Gastrocnemius medialis (tissue), 4 donors: ENCODE measurements around the gene ZFHX3. TPM values are rescaled to one million over a fixed set of nuclear protein-coding genes. Genes with fewer than 3 reads are reported as not detected.

Experiments used
- ATAC-seq, 2 donors: fragments of 150-250 bp; one replicate each; pipeline ENCODE4 v1.9.1; 2016
- DNase-seq, 2 donors: peaks; one replicate each; pipeline ENCODE4 v3.0.0-alpha.2; 2019
- H3K27ac ChIP-seq, 4 donors: fragments of 200-600 bp; sonication (generic); 1 replicate in 1 of 4; 2 replicates in 3 of 4; pipeline ENCODE4 v1.5.1; 2016 to 2018; ENCODE audit warnings: mild to moderate bottlenecking in 2 of 4, moderate library complexity in 1 of 4
- H3K27me3 ChIP-seq, 3 donors: fragments of 200-600 bp; sonication (generic) in 2 of 3; 1 replicate in 1 of 3; 2 replicates in 2 of 3; pipeline versions ENCODE4 v1.5.1 to v1.6.0; 2016 to 2019; ENCODE audit warnings: mild to moderate bottlenecking in 1 of 3, moderate library complexity in 1 of 3
- H3K36me3 ChIP-seq, 2 donors: fragments of 200-600 bp; sonication (generic) in 1 of 2; one replicate each; pipeline ENCODE4 v1.5.1; 2017 to 2018
- H3K4me1 ChIP-seq, 2 donors: fragments of 200-600 bp; sonication (generic) in 1 of 2; one replicate each; pipeline ENCODE4 v1.5.1; 2016 to 2017; ENCODE audit warnings: mild to moderate bottlenecking in 2 of 2
- H3K4me3 ChIP-seq, 4 donors: fragments of 200-600 bp; sonication (generic) in 3 of 4; 1 replicate in 1 of 4; 2 replicates in 3 of 4; pipeline ENCODE4 v1.5.1; 2016 to 2019; ENCODE audit warnings: mild to moderate bottlenecking in 2 of 4
- H3K9me3 ChIP-seq, 3 donors: fragments of 200-600 bp; sonication (generic) in 2 of 3; 1 replicate in 1 of 3; 2 replicates in 2 of 3; pipeline ENCODE4 v1.5.1; 2016 to 2019
- CTCF ChIP-seq, 5 experiments: fragments of 450-650 bp in 3 of 5; fragments of 200-600 bp in 2 of 5; sonication (generic) in 2 of 5; IDR thresholded peaks in 4 of 5; conservative IDR thresholded peaks in 1 of 5; 1 replicate in 4 of 5; 2 replicates in 1 of 5; pipeline ENCODE4 v1.5.1; 2016 to 2019; ENCODE audit warnings: antibody characterized with exemption in 5 of 5, mild to moderate bottlenecking in 3 of 5, moderate library complexity in 3 of 5
- POLR2A ChIP-seq, 2 donors: fragments of 450-650 bp; IDR thresholded peaks; one replicate each; pipeline ENCODE4 v1.6.1; 2017; ENCODE audit warnings: antibody characterized with exemption in 2 of 2, mild to moderate bottlenecking in 2 of 2, moderate library complexity in 2 of 2
- in situ Hi-C, 4 donors: fragments of 200-750 bp; cut with MboI; loops; one replicate each; pipeline versions ENCODE4 v1.15.0 to v1.8.0; 2017; ENCODE audit warnings: low sequenced_read_pairs in 4 of 4
- intact Hi-C: fragments of 100-400 bp; cut with DNase I; formaldehyde crosslinking; loops from one replicate; pipeline ENCODE4 v1.15.1; 2023; ENCODE audit warnings: low total_unique reads
- total RNA-seq, 4 donors: library from RNA; depleted of rRNA; stranded (reverse); fragments of >200 nt; gene quantifications; one replicate each; pipeline versions ENCODE4 v1.1.0 to v1.2.3, GENCODE V29; 2016

ZFHX3 gene
- total RNA-seq, 4 donors from 2014 or later: 14.0 to 28.5 (median 27.3) TPM

GRCh38 chr16:72860726-72861562 lies 187.0 kb downstream of the ZFHX3 start:
- H3K4me3 ChIP-seq: no peak overlapping the region
- H3K4me1 ChIP-seq: peaks cover 28 to 34% of the 10 kb centered on the region in 2 donors
- ATAC-seq: no peak
- in situ Hi-C loops (no loop called here), intact Hi-C loops (no loop called here)
- no peak for TF ChIP-seq POLR2A (IDR thresholded peaks at IDR 0.05)
- no peak for TF ChIP-seq CTCF (IDR thresholded peaks at IDR 0.05 in 4 of 5, conservative IDR thresholded peaks at IDR 0.05 in 1 of 5)
- H3K27ac ChIP-seq: no peak overlapping the region
- H3K9me3 ChIP-seq: no peaks in the 10 kb centered on the region
- H3K36me3 ChIP-seq: no peaks in the 10 kb centered on the region
- DNase-seq: no peak
- H3K27me3 ChIP-seq: no peaks in the 10 kb centered on the region

GRCh38 chr16:72859581-72859980 lies 188.3 kb downstream of the ZFHX3 start:
- H3K27me3 ChIP-seq: no peaks in the 10 kb centered on the region
- no peak for ATAC-seq
- peaks cover 28 to 35% of the 10 kb centered on the region in 2 donors for H3K4me1 ChIP-seq
- intact Hi-C loops (no loop called here), in situ Hi-C loops (no loop called here)
- H3K9me3 ChIP-seq: no peaks in the 10 kb centered on the region
- no peaks in the 10 kb centered on the region for H3K36me3 ChIP-seq
- peak overlapping the region; percentile 24 to 53 (median 50) for H3K27ac ChIP-seq
- H3K4me3 ChIP-seq: no peak overlapping the region
- no peak for DNase-seq
- TF ChIP-seq CTCF (IDR thresholded peaks at IDR 0.05 in 4 of 5, conservative IDR thresholded peaks at IDR 0.05 in 1 of 5): no peak
- TF ChIP-seq POLR2A (IDR thresholded peaks at IDR 0.05): no peak

GRCh38 chr16:72858665-72859493 lies 189.0 kb downstream of the ZFHX3 start:
- no peak for DNase-seq

More at GRCh38 chr16:72858665-72859493, 189.0 kb downstream of the ZFHX3 start:
- intact Hi-C loops: no loop called here
- peaks cover 34 to 42% of the 10 kb centered on the region in 2 donors for H3K4me1 ChIP-seq
- no peaks in the 10 kb centered on the region for H3K36me3 ChIP-seq
- H3K4me3 ChIP-seq: no peak overlapping the region
- H3K27me3 ChIP-seq: no peaks in the 10 kb centered on the region
- no peak for TF ChIP-seq CTCF (IDR thresholded peaks at IDR 0.05 in 4 of 5, conservative IDR thresholded peaks at IDR 0.05 in 1 of 5)
- no peak for TF ChIP-seq POLR2A (IDR thresholded peaks at IDR 0.05)
- peak overlapping the region; percentile 24 to 53 (median 50) for H3K27ac ChIP-seq
- peak in 1 of 2 donors; percentile 35 for ATAC-seq
- H3K9me3 ChIP-seq: no peaks in the 10 kb centered on the region
- in situ Hi-C loops: no loop called here
